K562 (cell line): ENCODE data around the gene PHOX2A. TPM values are rescaled to one million over a fixed set of nuclear protein-coding genes. Genes with fewer than 3 reads are reported as not detected.

ENCODE experiments used
- ATAC-seq: fragments of 200-7000 bp; cut with Tn5 transposase; 3 replicates; pipeline ENCODE4 v1.9.1; 2020; ENCODE audit warnings: moderate library complexity
- BruUV-seq: library from RNA; stranded (reverse); fragments of 400-500 nt; replicated peaks from 2 replicates; lab custom pipeline; 2021; lab: Mats Ljungman, UMichigan
- CTCF ChIA-PET: fragments of 300-600 bp; formaldehyde crosslinking; extraction: SDS; loops from one replicate; lab custom pipeline; 2021; ENCODE audit warnings: low intra/inter-chr PET ratio; lab: Yijun Ruan, JAX
- POLR2A ChIA-PET: fragments of 300-600, 350-650 bp; sonication (Branson Sonifier 250); formaldehyde crosslinking; extraction: SDS; loops from one replicate; lab custom pipeline; 2021; ENCODE audit warnings: antibody characterized with exemption, inconsistent platforms; lab: Yijun Ruan, JAX
- DNase-seq, 4 experiments: peaks; one replicate each; pipeline versions ENCODE4 v3.0.0 to v3.0.0-alpha.2; 2011 to 2018; ENCODE audit warnings: low spot score in 3 of 4, mixed read lengths in 3 of 4; ENCODE audit errors: extremely low read depth in 1 of 4
- FAIRE-seq: peaks from 2 replicates; lab custom pipeline; 2011; peaks lifted over from hg19 to GRCh38; lab: Jason Lieb, UNC
- H2AFZ ChIP-seq: 2 replicates; pipeline ENCODE4 v1.6.0; 2011; ENCODE audit warnings: low read depth, low read length, control low read depth, inconsistent platforms
- H3K27ac ChIP-seq: fragments of 200-600 bp; 3 replicates; pipeline ENCODE4 v1.8.0; 2011; ENCODE audit warnings: low read depth, mild to moderate bottlenecking, control low read depth, inconsistent platforms, low read length, moderate library complexity, mixed read lengths; ENCODE audit errors: extremely low read depth
- H3K27me3 ChIP-seq, 2 experiments: fragments of 300-600 bp in 1 of 2; 2 replicates in 1 of 2; 3 replicates in 1 of 2; pipeline versions ENCODE4 v1.6.0 to v1.8.0; 2011; ENCODE audit warnings: inconsistent platforms in 2 of 2, low read length in 2 of 2, mild to moderate bottlenecking in 1 of 2, mixed read lengths in 1 of 2, moderate library complexity in 1 of 2; ENCODE audit not compliant: control insufficient read depth in 2 of 2, insufficient read depth in 2 of 2
- H3K36me3 ChIP-seq: fragments of 300-600 bp; 3 replicates; pipeline ENCODE4 v1.8.0; 2011; ENCODE audit warnings: mild to moderate bottlenecking, low read length, inconsistent platforms; ENCODE audit not compliant: control insufficient read depth, insufficient read depth
- H3K4me1 ChIP-seq, 2 experiments: fragments of 200-600 bp in 1 of 2; replicated peaks in 1 of 2; 2 replicates in 1 of 2; 3 replicates in 1 of 2; pipeline versions ENCODE4 v1.5.1 to v1.8.0; 2011; ENCODE audit warnings: inconsistent platforms in 2 of 2, low read length in 2 of 2, mild to moderate bottlenecking in 1 of 2, mixed read lengths in 1 of 2, moderate library complexity in 1 of 2; ENCODE audit not compliant: control insufficient read depth in 2 of 2, insufficient read depth in 2 of 2
- H3K4me2 ChIP-seq: 2 replicates; pipeline ENCODE4 v1.6.1; 2011; ENCODE audit warnings: low read length, control low read depth, inconsistent platforms, mixed read lengths; ENCODE audit not compliant: insufficient read depth
- H3K4me3 ChIP-seq: fragments of 200-600 bp; sonication (generic), shearing (Covaris generic); 2 replicates; pipeline ENCODE4 v1.5.1; 2016; ENCODE audit warnings: control low read depth, inconsistent platforms
- H3K79me2 ChIP-seq: fragments of 200-600 bp; 3 replicates; pipeline ENCODE4 v1.8.0; 2011; ENCODE audit warnings: low read length, inconsistent platforms; ENCODE audit not compliant: control insufficient read depth, insufficient read depth
- H3K9ac ChIP-seq, 2 experiments: 2 replicates each; pipeline versions ENCODE4 v1.6.0 to v1.6.1; 2011; ENCODE audit warnings: low read depth in 2 of 2, low read length in 2 of 2, control low read depth in 1 of 2, inconsistent platforms in 1 of 2, mild to moderate bottlenecking in 1 of 2, mixed read lengths in 1 of 2; ENCODE audit not compliant: insufficient read depth in 1 of 2
- H3K9me1 ChIP-seq: one replicate; pipeline ENCODE4 v1.6.0; 2011; ENCODE audit warnings: inconsistent platforms, mild to moderate bottlenecking, low read length, moderate library complexity; ENCODE audit not compliant: control insufficient read depth, insufficient read depth
- H3K9me3 ChIP-seq: replicated peaks from 2 replicates; pipeline ENCODE4 v1.5.1; 2011; ENCODE audit warnings: low read depth, low read length, inconsistent platforms; ENCODE audit not compliant: control insufficient read depth, insufficient read depth
- H4K20me1 ChIP-seq: replicated peaks from 2 replicates; pipeline ENCODE4 v1.6.1; 2011; ENCODE audit warnings: low read length, inconsistent platforms, mixed read lengths; ENCODE audit not compliant: control insufficient read depth, insufficient read depth
- KDM4B ChIP-seq, 2 experiments: fragments of 450-650 bp in 1 of 2; sonication (generic) in 1 of 2; IDR thresholded peaks; 2 replicates each; pipeline ENCODE4 v1.6.1; 2016 to 2017; ENCODE audit warnings: borderline replicate concordance in 2 of 2, antibody characterized with exemption in 1 of 2, low read depth in 1 of 2, mild to moderate bottlenecking in 1 of 2
- MTA1 ChIP-seq: fragments of 450-650 bp; IDR thresholded peaks from 2 replicates; pipeline ENCODE4 v1.6.1; 2017; ENCODE audit warnings: borderline replicate concordance
- POLR2B ChIP-seq: fragments of 450-650 bp; IDR thresholded peaks from 2 replicates; pipeline ENCODE4 v1.6.1; 2018; ENCODE audit warnings: low read depth; ENCODE audit not compliant: partially characterized antibody
- REST ChIP-seq, 2 experiments: fragments of 450-650 bp; formaldehyde crosslinking in 1 of 2; IDR thresholded peaks; 2 replicates each; pipeline versions ENCODE4 v1.4.0 to v1.6.1; 2014 to 2020; ENCODE audit warnings: mild to moderate bottlenecking in 2 of 2, borderline replicate concordance in 1 of 2, low read depth in 1 of 2
- SIX5 ChIP-seq, 2 experiments: IDR thresholded peaks; 2 replicates each; pipeline ENCODE4 v1.6.1; 2011; ENCODE audit warnings: low read length in 2 of 2, borderline replicate concordance in 1 of 2, low read depth in 1 of 2, mild to moderate bottlenecking in 1 of 2, moderate library complexity in 1 of 2; ENCODE audit not compliant: insufficient read depth in 1 of 2
- SMC3 ChIP-seq: conservative IDR thresholded peaks from 2 replicates; pipeline ENCODE4 v1.6.1; 2011; ENCODE audit warnings: low read depth, low read length, improper control_type of control experiment; ENCODE audit not compliant: insufficient read depth
- ZNF274 ChIP-seq: IDR thresholded peaks from 2 replicates; pipeline ENCODE4 v1.6.1; 2011; ENCODE audit warnings: low read depth, mild to moderate bottlenecking, low read length, moderate library complexity, borderline replicate concordance
- ZNF589 ChIP-seq: fragments of 200-800 bp; sonication (Bioruptor generic); IDR thresholded peaks from 2 replicates; pipeline ENCODE4 v1.6.1; 2016; ENCODE audit warnings: low read depth, missing genetic modification characterization, missing compliant biosample characterization
- WGBS: fragments of 100-300 bp; shearing (Covaris generic); methylation state at CpG from one replicate; pipeline ENCODE4 v1.1.6; 2016; ENCODE audit warnings: low coverage, mixed read lengths; ENCODE audit not compliant: insufficient coverage; ENCODE audit errors: missing lambda C conversion rate; 5-methylcytosine and 5-hydroxymethylcytosine counted together
- in situ Hi-C: fragments of 300-500 bp; cut with MboI; formaldehyde crosslinking; loops from 4 replicates; pipeline ENCODE4 v1.15.0; 2018; ENCODE audit warnings: inconsistent platforms, mixed read lengths
- intact Hi-C: fragments of 100-400 bp; cut with micrococcal nuclease; formaldehyde crosslinking; loops from 2 replicates; pipeline ENCODE4 v1.14.2; 2022
- polyA plus RNA-seq, 8 experiments: library from polyadenylated mRNA; depleted of rRNA in 4 of 8; stranded (reverse) in 5 of 8; unstranded in 3 of 8; fragments of >200 nt; fragmentation: Nextera tagmentation in 2 of 8; fragmentation: Illumina TruSeq in 1 of 8; extraction: Ambion mirVana in 2 of 8; extraction: Trizol in 1 of 8; gene quantifications; 2 replicates each; pipeline versions ENCODE4 v1.2.1 to v1.2.3, GENCODE V29; 2011 to 2014; ENCODE audit warnings: inconsistent platforms in 1 of 8, missing spikeins in 1 of 8
- total RNA-seq, 7 experiments: library from RNA; depleted of rRNA in 6 of 7; stranded (reverse); fragments of >200 nt in 6 of 7; fragmentation: Illumina TruSeq in 2 of 7; extraction: Trizol in 2 of 7; gene quantifications; 2 replicates each; pipeline versions ENCODE4 v1.2.1 to v1.2.3, GENCODE V29; 2011 to 2021; ENCODE audit warnings: low replicate concordance in 1 of 7
- TF ChIP-seq, protein P1 (sequence below): fragments of 450-650 bp; formaldehyde crosslinking; IDR thresholded peaks from 2 replicates; pipeline ENCODE4 v1.4.0; 2022; ENCODE audit warnings: mild to moderate bottlenecking, moderate library complexity

PHOX2A gene
- total and polyA plus RNA-seq, 9 of the 15 experiments (the other 6 are each of a cell fraction or from before 2014, with no cell fraction given): not detected

DNA sequence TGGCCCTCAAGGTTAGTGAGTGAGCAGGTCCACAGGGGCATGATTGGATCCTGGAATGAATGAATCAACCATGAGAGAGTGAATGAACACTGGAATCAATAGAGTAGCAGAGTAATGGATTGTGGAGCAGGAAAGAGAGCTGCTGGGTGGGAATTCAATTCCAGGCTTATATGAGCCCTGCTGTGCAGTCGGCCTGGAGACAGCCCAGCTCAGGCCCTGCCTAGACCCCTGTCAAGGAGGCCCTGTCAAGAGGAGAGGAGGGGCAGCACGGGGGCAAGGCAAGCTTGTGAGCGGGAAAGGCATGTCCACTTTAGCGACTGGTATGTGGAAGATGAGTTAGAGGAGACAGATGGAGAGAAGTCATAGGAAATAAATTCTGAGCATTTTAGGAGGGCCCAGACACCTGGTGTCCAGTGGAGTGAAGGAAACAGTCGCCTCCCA, 53.3 kb downstream of the PHOX2A start:
- in situ Hi-C loops: no loop called here
- TF ChIP-seq ZNF274 (no peak), SMC3 (no peak), POLR2B (no peak), SIX5 (IDR thresholded peaks at IDR 0.05; ENCODE audit: borderline replicate concordance in 1 of 2, insufficient read depth in 1 of 2, low read depth in 1 of 2, low read length in 2 of 2) (no peak), KDM4B (IDR thresholded peaks at IDR 0.05; ENCODE audit: borderline replicate concordance in 2 of 2, low read depth in 1 of 2) (no peak), MTA1 (no peak), ZNF589 (CRISPR knock-in tag) (no peak), REST (IDR thresholded peaks at IDR 0.05; ENCODE audit: borderline replicate concordance) (no peak), REST (CRISPR knock-in tag; IDR thresholded peaks at IDR 0.05; ENCODE audit: low read depth) (no peak)
- TF ChIP-seq, protein P1, sequence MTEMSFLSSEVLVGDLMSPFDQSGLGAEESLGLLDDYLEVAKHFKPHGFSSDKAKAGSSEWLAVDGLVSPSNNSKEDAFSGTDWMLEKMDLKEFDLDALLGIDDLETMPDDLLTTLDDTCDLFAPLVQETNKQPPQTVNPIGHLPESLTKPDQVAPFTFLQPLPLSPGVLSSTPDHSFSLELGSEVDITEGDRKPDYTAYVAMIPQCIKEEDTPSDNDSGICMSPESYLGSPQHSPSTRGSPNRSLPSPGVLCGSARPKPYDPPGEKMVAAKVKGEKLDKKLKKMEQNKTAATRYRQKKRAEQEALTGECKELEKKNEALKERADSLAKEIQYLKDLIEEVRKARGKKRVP: no peak
- TF ChIP-seq, all 486 proteins: peak for 0
- Histone ChIP-seq H3K9me3 (no peaks in the 10 kb centered on the region), H2AFZ (peak overlapping the region; percentile 47; the same call in 1 of the 2 replicates), H3K27ac (no peak overlapping the region), H3K79me2 (no peaks in the 10 kb centered on the region), H4K20me1 (no peaks in the 10 kb centered on the region), H3K36me3 (no peaks in the 10 kb centered on the region), H3K4me1 (peaks cover 5 to 10% of the 10 kb centered on the region in 2 experiments), H3K27me3 (no peaks in the 10 kb centered on the region), H3K9me1 (peaks cover 2% of the 10 kb centered on the region), H3K4me2 (no peak overlapping the region), H3K4me3 (no peak overlapping the region), H3K9ac (0 out of 4 replicates have a peak overlapping the region, but pooled peaks of 1 of the 2 experiments have one; percentile 64)
- intact Hi-C loops: no loop called here
- 60% methylated on average over 5 of the region's 5 CpGs for WGBS
- ATAC-seq (no peak), FAIRE-seq (no peak), DNase-seq (no peak)
- POLR2A ChIA-PET: interaction anchor here (0.6 to 0.9 kb wide), 3 partner anchors 12 to 19 kb away, joined by 3 read pairs; no protein-coding TSS in a partner anchor
- BruUV-seq: no TSS peak
- CTCF ChIA-PET: no interaction called here
